PC-3 (cell line): ENCODE results near the gene TBXA2R. TPM values are rescaled to one million over a fixed set of nuclear protein-coding genes. Genes with fewer than 3 reads are reported as not detected.

ENCODE experiments used
- ATAC-seq: fragments of 200-7000 bp; cut with Tn5 transposase; 2 replicates; pipeline ENCODE4 v1.9.1; 2020; ENCODE audit warnings: mild to moderate bottlenecking, moderate library complexity
- BruUV-seq: library from RNA; stranded (reverse); fragments of 400-500 nt; replicated peaks from 2 replicates; lab custom pipeline; 2021; lab: Mats Ljungman, UMichigan
- CTCF ChIA-PET: fragments of 300-600 bp; sonication (Branson Sonifier 250); formaldehyde crosslinking; loops from one replicate; lab custom pipeline; 2022; ENCODE audit warnings: antibody characterized with exemption; lab: Charles Lee
- POLR2A ChIA-PET: fragments of 300-600 bp; sonication (Branson Sonifier 250); formaldehyde crosslinking; loops from one replicate; lab custom pipeline; 2022; ENCODE audit warnings: antibody characterized with exemption; ENCODE audit not compliant: unreplicated experiment; lab: Charles Lee
- DNase-seq: peaks from one replicate; pipeline ENCODE4 v3.0.0-alpha.2; 2015
- H2AFZ ChIP-seq: fragments of 300-600 bp; sonication (generic); 2 replicates; pipeline ENCODE4 v1.6.0; 2016; ENCODE audit warnings: antibody characterized with exemption, low read length
- H3F3A ChIP-seq: fragments of 300-600 bp; sonication (generic); one replicate; pipeline ENCODE4 v1.6.0; 2017; ENCODE audit warnings: antibody characterized with exemption, low read length, control low read depth, mild to moderate bottlenecking; ENCODE audit not compliant: unreplicated experiment
- H3K27ac ChIP-seq: fragments of 300-600 bp; sonication (generic); 2 replicates; pipeline ENCODE4 v1.5.1; 2016; ENCODE audit warnings: mild to moderate bottlenecking, low read length
- H3K27me3 ChIP-seq: fragments of 300-600 bp; sonication (generic); 2 replicates; pipeline ENCODE4 v1.6.1; 2016; ENCODE audit warnings: low read length, mixed read lengths
- H3K36me3 ChIP-seq: fragments of 300-600 bp; sonication (generic); 2 replicates; pipeline ENCODE4 v1.6.1; 2016; ENCODE audit warnings: low read depth, mixed run types, low read length, mixed read lengths
- H3K4me1 ChIP-seq: fragments of 300-600 bp; sonication (generic); 2 replicates; pipeline ENCODE4 v1.5.1; 2016; ENCODE audit warnings: low read length; ENCODE audit not compliant: insufficient read depth
- H3K4me2 ChIP-seq: fragments of 300-600 bp; sonication (generic); 2 replicates; pipeline ENCODE4 v1.6.0; 2016; ENCODE audit warnings: low read length
- H3K4me3 ChIP-seq: fragments of 300-600 bp; sonication (generic); 2 replicates; pipeline ENCODE4 v1.5.1; 2016; ENCODE audit warnings: mild to moderate bottlenecking, low read length, mixed read lengths
- H3K79me2 ChIP-seq: fragments of 300-600 bp; sonication (generic); 2 replicates; pipeline ENCODE4 v1.6.1; 2017; ENCODE audit warnings: low read length, mixed read lengths
- H3K9ac ChIP-seq: fragments of 300-600 bp; sonication (generic); 2 replicates; pipeline ENCODE4 v1.6.0; 2016; ENCODE audit warnings: mild to moderate bottlenecking, low read length
- H3K9me2 ChIP-seq: fragments of 300-600 bp; sonication (generic); replicated peaks from 2 replicates; pipeline ENCODE4 v1.6.1; 2016; ENCODE audit warnings: mixed run types, low read length, mixed read lengths
- H3K9me3 ChIP-seq: fragments of 300-600 bp; sonication (generic); 2 replicates; pipeline ENCODE4 v1.6.1; 2016; ENCODE audit warnings: low read length, mixed read lengths
- H4K20me1 ChIP-seq: fragments of 300-600 bp; sonication (generic); 2 replicates; pipeline ENCODE4 v1.6.1; 2016; ENCODE audit warnings: low read length, mixed read lengths
- CTCF ChIP-seq: fragments of 300-600 bp; sonication (generic); conservative IDR thresholded peaks from 2 replicates; pipeline ENCODE4 v1.5.1; 2017; ENCODE audit warnings: antibody characterized with exemption, low read depth, mild to moderate bottlenecking, low read length
- EZH2 ChIP-seq: fragments of 300-600 bp; sonication (generic); IDR thresholded peaks from one replicate; pipeline ENCODE4 v1.6.1; 2017; ENCODE audit warnings: antibody characterized with exemption, mild to moderate bottlenecking, low read length; ENCODE audit not compliant: unreplicated experiment
- EZH2phosphoT487 ChIP-seq: fragments of 300-600 bp; sonication (generic); IDR thresholded peaks from 2 replicates; pipeline ENCODE4 v1.6.1; 2018; ENCODE audit warnings: mild to moderate bottlenecking, antibody characterized with exemption, low read length, borderline replicate concordance
- intact Hi-C: fragments of 100-400 bp; cut with micrococcal nuclease; formaldehyde crosslinking; loops from 2 replicates; pipeline ENCODE4 v1.9.0; 2023
- total RNA-seq: library from RNA; depleted of rRNA; stranded (reverse); fragments of >200 nt; gene quantifications from 2 replicates; pipeline ENCODE4 v1.2.3, GENCODE V29; 2014

TBXA2R gene
- total RNA-seq, 1 experiment from 2014 or later = 0.77 TPM

- DNase-seq (no peak), ATAC-seq (no peak)
- Histone ChIP-seq H3K27me3 (no peaks in the 10 kb centered on the region), H3K4me1 (no peaks in the 10 kb centered on the region), H3K4me3 (no peak overlapping the region), H3K9me2 (no peaks in the 10 kb centered on the region), H3K27ac (no peak overlapping the region), H3K36me3 (no peaks in the 10 kb centered on the region; the same call in 1 of the 2 replicates), H3K9me3 (no peaks in the 10 kb centered on the region), H3K9ac (no peak overlapping the region), H4K20me1 (no peaks in the 10 kb centered on the region), H3K4me2 (no peak overlapping the region), H3K79me2 (no peaks in the 10 kb centered on the region), H3F3A (no peaks in the 10 kb centered on the region), H2AFZ (no peak overlapping the region)
- no peak for TF ChIP-seq CTCF
- no peak for TF ChIP-seq EZH2phosphoT487
- TF ChIP-seq EZH2 = no peak
- intact Hi-C loops = no loop called here
- BruUV-seq = no TSS peak
- ChIA-PET POLR2A (no interaction called here), CTCF (no interaction called here)
Observed at GRCh38 chr19:3617463-3617862, 10.8 kb upstream of the TBXA2R start.

- Histone ChIP-seq H3K36me3 (no peaks in the 10 kb centered on the region; the same call in 1 of the 2 replicates), H3K9me3 (no peaks in the 10 kb centered on the region), H3K9me2 (no peaks in the 10 kb centered on the region), H4K20me1 (no peaks in the 10 kb centered on the region), H3K4me3 (no peak overlapping the region), H3K27ac (no peak overlapping the region), H3K9ac (no peak overlapping the region), H3F3A (no peaks in the 10 kb centered on the region), H3K27me3 (no peaks in the 10 kb centered on the region), H3K4me2 (no peak overlapping the region), H3K4me1 (no peaks in the 10 kb centered on the region), H2AFZ (no peak overlapping the region), H3K79me2 (no peaks in the 10 kb centered on the region)
- ATAC-seq (no peak), DNase-seq (no peak)
- ChIA-PET POLR2A (no interaction called here), CTCF (no interaction called here)
- no TSS peak for BruUV-seq
- TF ChIP-seq CTCF = no peak
- TF ChIP-seq EZH2phosphoT487 = no peak
- TF ChIP-seq EZH2 = no peak
- intact Hi-C loops = no loop called here
Observed at GRCh38 chr19:3615524-3616135, 9.0 kb upstream of the TBXA2R start.

GRCh38 chr19:3614858-3615505, 8.3 kb upstream of the TBXA2R start:
- no peaks in the 10 kb centered on the region for H3K9me2 ChIP-seq
- ATAC-seq (no peak), DNase-seq (no peak)
- no peaks in the 10 kb centered on the region for H3K4me1 ChIP-seq
- H3K27ac ChIP-seq = no peak overlapping the region
- no peak overlapping the region for H3K4me3 ChIP-seq
- H3K27me3 ChIP-seq = no peaks in the 10 kb centered on the region
- intact Hi-C loops = no loop called here
- ChIA-PET POLR2A (no interaction called here), CTCF (no interaction called here)
- H3K4me2 ChIP-seq = no peak overlapping the region
- no peaks in the 10 kb centered on the region for H4K20me1 ChIP-seq
- H3F3A ChIP-seq = no peaks in the 10 kb centered on the region
- no peak overlapping the region for H2AFZ ChIP-seq
- H3K36me3 ChIP-seq = no peaks in the 10 kb centered on the region; the same call in 1 of the 2 replicates
- no peak overlapping the region for H3K9ac ChIP-seq
- H3K9me3 ChIP-seq = no peaks in the 10 kb centered on the region
- H3K79me2 ChIP-seq = no peaks in the 10 kb centered on the region
- TF ChIP-seq CTCF = no peak
- TF ChIP-seq EZH2 = no peak
- no peak for TF ChIP-seq EZH2phosphoT487
- BruUV-seq = no TSS peak
